ENCODE measurements around the gene MASP2.
"Not testable (repeated sequence)": the region's sequence is repeated elsewhere in the genome, so short reads cannot be mapped to it uniquely, and the experiment has no call there.

DNA sequence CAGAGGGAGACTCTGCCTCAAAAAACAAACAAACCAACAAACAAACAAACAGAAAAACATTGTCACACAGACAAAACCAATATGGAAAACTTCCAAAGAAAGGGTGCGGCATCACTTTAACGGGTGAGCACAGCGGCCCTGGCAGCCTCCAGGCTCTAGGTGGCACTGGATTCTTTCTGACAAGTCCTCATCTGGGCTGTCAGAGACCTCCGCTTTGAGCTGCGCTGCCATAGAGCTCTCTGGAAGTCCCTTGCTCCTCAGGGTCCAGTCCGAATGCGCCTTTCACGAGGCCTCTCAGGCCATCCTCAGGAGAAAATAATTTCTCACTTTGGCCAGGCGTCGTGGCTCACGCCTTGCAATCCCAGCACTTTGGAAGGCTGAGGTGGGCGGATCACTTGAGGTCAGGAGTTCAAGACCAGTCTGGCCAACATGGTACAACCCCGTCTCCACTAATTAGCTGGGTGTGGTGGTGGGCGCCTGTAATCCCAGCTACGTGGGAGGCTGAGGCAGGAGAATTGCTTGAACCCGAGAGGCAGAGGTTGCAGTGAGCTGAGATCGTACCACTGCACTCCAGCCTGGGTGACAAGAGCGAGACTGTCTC lies 17.0 kb upstream of the MASP2 start:
- TF ChIP-seq, protein P1, sequence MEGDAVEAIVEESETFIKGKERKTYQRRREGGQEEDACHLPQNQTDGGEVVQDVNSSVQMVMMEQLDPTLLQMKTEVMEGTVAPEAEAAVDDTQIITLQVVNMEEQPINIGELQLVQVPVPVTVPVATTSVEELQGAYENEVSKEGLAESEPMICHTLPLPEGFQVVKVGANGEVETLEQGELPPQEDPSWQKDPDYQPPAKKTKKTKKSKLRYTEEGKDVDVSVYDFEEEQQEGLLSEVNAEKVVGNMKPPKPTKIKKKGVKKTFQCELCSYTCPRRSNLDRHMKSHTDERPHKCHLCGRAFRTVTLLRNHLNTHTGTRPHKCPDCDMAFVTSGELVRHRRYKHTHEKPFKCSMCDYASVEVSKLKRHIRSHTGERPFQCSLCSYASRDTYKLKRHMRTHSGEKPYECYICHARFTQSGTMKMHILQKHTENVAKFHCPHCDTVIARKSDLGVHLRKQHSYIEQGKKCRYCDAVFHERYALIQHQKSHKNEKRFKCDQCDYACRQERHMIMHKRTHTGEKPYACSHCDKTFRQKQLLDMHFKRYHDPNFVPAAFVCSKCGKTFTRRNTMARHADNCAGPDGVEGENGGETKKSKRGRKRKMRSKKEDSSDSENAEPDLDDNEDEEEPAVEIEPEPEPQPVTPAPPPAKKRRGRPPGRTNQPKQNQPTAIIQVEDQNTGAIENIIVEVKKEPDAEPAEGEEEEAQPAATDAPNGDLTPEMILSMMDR (IDR thresholded peaks at IDR 0.05) = not testable (repeated sequence)
- not testable (repeated sequence) for TF ChIP-seq POLR2A (IDR thresholded peaks at IDR 0.05)

Data from thyroid gland (tissue), 4 donors.